ENCODE data around the gene DLX4.

GRCh38 chr17:50015146-50015545 lies 46.2 kb downstream of the DLX4 start:
- TF ChIP-seq, protein P1, sequence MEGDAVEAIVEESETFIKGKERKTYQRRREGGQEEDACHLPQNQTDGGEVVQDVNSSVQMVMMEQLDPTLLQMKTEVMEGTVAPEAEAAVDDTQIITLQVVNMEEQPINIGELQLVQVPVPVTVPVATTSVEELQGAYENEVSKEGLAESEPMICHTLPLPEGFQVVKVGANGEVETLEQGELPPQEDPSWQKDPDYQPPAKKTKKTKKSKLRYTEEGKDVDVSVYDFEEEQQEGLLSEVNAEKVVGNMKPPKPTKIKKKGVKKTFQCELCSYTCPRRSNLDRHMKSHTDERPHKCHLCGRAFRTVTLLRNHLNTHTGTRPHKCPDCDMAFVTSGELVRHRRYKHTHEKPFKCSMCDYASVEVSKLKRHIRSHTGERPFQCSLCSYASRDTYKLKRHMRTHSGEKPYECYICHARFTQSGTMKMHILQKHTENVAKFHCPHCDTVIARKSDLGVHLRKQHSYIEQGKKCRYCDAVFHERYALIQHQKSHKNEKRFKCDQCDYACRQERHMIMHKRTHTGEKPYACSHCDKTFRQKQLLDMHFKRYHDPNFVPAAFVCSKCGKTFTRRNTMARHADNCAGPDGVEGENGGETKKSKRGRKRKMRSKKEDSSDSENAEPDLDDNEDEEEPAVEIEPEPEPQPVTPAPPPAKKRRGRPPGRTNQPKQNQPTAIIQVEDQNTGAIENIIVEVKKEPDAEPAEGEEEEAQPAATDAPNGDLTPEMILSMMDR (IDR thresholded peaks at IDR 0.05): no peak
- no peak for TF ChIP-seq POLR2A (IDR thresholded peaks at IDR 0.05)

Measured in adrenal gland (tissue), 5 donors.